Measurements from ENCODE around the gene MACROD1. TPM values are rescaled to one million over a fixed set of nuclear protein-coding genes. Genes with fewer than 3 reads are reported as not detected.

The MACROD1 gene
- total and polyA plus RNA-seq, 2 of the 13 experiments (the other 11 are each of a cell fraction or from before 2014, with no cell fraction given): 23.1 to 34.5 TPM

- TF ChIP-seq ZBTB40 (IDR thresholded peaks at IDR 0.05) (no peak), ZBTB40 (CRISPR knock-in tag; IDR thresholded peaks at IDR 0.05) (no peak; the same call in 1 of the 2 replicates), POLR2AphosphoS5 (IDR thresholded peaks at IDR 0.05; ENCODE audit: low read depth, low read length) (peak; percentile 40; the same call in 1 of the 2 replicates), SIN3A (IDR thresholded peaks at IDR 0.05; ENCODE audit: borderline replicate concordance, low read depth, low read length) (no peak), IRF2 (CRISPR knock-in tag; IDR thresholded peaks at IDR 0.05) (no peak), SYNCRIP (IDR thresholded peaks at IDR 0.05; ENCODE audit: insufficient read depth, low read depth, low read length) (no peak), TEAD3 (CRISPR knock-in tag; optimal IDR thresholded peaks at IDR 0.05; ENCODE audit: borderline replicate concordance) (no peak), ZNF256 (CRISPR knock-in tag; conservative IDR thresholded peaks at IDR 0.05) (no peak), MAX (IDR thresholded peaks at IDR 0.05) (peak; percentile 14; the same call in 1 of the 2 replicates), ZNF333 (CRISPR knock-in tag; IDR thresholded peaks at IDR 0.05; ENCODE audit: borderline replicate concordance) (no peak), MAFF (IDR thresholded peaks at IDR 0.05; ENCODE audit: low read depth, low read length) (no peak), SNAI1 (CRISPR knock-in tag; IDR thresholded peaks at IDR 0.05; ENCODE audit: borderline replicate concordance) (no peak), BCLAF1 (IDR thresholded peaks at IDR 0.05) (no peak), MED1 (CRISPR knock-in tag; IDR thresholded peaks at IDR 0.05) (0 out of 2 replicates have a peak, but pooled peaks have one; percentile 14), ATF7-NPFF (CRISPR knock-in tag; IDR thresholded peaks at IDR 0.05; ENCODE audit: low read depth) (no peak), SOX6 (IDR thresholded peaks at IDR 0.05) (no peak), SOX6 (CRISPR knock-in tag; IDR thresholded peaks at IDR 0.05) (no peak)
Observed at GRCh38 chr11:64098318-64098831, 67.5 kb downstream of the MACROD1 start (continued).

Measured in HepG2 (cell line).